ENCODE measurements around the gene CDH18.

The CDH18 gene

GRCh38 chr5:19616701-19617215, 371.2 kb downstream of the CDH18 start:
- in situ Hi-C loops (cut with MboI; ENCODE audit: low sequenced_read_pairs) = no loop called here

DNA sequence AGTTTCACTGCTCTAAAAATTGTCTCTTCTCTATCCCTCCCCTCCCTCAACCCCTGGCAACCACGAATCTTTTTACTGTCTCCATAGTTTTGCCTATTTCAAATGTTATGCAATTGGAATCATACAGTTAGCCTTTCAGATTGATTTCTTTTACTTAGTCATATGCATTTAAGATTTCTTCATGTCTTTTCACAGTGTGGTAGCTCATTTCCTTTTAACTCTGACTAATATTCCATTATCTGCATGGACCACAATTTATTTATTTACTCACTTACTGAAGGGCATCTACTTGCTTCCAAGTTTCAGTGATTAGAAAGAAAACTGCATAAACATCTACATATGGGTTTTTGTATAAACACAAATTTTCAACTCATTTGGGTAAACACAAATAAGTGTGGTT, 372.3 kb downstream of the CDH18 start:
- in situ Hi-C loops (cut with MboI; ENCODE audit: low sequenced_read_pairs) = no loop called here

DNA sequence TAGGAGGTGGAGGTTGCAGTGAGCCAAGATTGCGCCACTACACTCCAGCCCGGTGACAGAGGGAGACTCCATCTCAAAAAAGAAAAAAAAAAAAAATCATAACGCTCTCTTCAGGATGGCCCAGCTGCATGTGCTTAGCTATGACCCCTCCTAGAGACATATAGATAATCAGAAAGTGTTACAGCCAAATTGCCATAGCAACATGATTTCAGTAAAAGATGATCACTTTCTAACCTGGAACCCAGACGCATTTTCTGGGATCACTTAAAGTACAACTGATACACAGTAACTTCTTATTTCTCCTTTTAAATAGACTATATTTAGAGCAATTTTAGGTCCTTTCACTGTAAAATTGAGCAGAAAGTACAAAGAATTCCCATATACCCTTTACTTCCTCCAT, 372.9 kb downstream of the CDH18 start:
- in situ Hi-C loops (cut with MboI; ENCODE audit: low sequenced_read_pairs) = no loop called here

GRCh38 chr5:19608444-19609002, 379.5 kb downstream of the CDH18 start:
- in situ Hi-C loops (cut with MboI; ENCODE audit: low sequenced_read_pairs) = no loop called here

- in situ Hi-C loops (cut with MboI; ENCODE audit: low sequenced_read_pairs) = no loop called here
Observed at GRCh38 chr5:19605846-19606407, 382.1 kb downstream of the CDH18 start.

DNA sequence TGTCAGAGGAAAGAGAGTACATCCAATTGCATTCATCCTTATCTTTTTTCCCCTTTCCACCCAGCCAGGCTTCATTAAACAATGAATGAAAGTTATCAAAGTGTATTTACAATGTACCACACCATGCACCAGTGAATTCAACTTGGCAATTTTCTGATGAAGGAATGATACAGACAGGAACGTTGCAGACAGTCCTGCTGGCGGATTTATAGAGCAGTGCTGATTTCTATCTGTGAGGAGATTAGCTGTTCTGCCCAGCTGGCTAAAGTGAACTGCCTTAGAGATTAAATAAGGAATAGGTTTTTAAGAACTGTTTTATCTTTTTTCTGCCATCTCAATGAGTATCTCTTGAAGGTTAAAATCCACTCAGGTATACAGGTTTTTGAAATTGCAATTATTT, 403.9 kb downstream of the CDH18 start:
- in situ Hi-C loops (cut with MboI; ENCODE audit: low sequenced_read_pairs) = no loop called here

- in situ Hi-C loops (cut with MboI; ENCODE audit: low sequenced_read_pairs) = no loop called here
Observed at GRCh38 chr5:19577882-19578281, 410.1 kb downstream of the CDH18 start.

GRCh38 chr5:19568004-19568403, 420.0 kb downstream of the CDH18 start:
- in situ Hi-C loops (cut with MboI; ENCODE audit: low sequenced_read_pairs) = no loop called here

- in situ Hi-C loops (cut with MboI; ENCODE audit: low sequenced_read_pairs) = no loop called here
Observed at GRCh38 chr5:19565466-19565865, 422.5 kb downstream of the CDH18 start.

- in situ Hi-C loops (cut with MboI; ENCODE audit: low sequenced_read_pairs) = no loop called here
Observed at GRCh38 chr5:19564036-19564435, 424.0 kb downstream of the CDH18 start.

DNA sequence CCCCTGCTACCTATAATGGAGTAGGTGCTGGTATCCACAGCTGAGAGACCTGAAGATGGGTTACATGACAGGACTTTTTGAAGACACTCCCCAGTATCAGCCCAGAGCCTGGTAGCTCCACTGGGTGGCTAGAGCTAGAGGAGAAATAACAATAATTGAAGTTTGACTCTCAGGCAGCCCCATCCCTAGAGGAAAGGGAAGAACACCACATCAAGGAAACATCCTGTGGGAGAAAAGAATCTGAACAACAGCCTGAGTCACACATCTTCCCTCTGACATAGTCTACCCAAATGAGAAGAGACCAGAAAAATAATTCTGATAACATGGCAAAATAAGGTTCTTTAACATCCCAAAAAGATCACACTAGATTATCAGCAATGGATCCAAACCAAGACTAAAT, 432.1 kb downstream of the CDH18 start:
- in situ Hi-C loops (cut with MboI; ENCODE audit: low sequenced_read_pairs) = no loop called here

GRCh38 chr5:19555436-19555835, 432.6 kb downstream of the CDH18 start:
- in situ Hi-C loops (cut with MboI; ENCODE audit: low sequenced_read_pairs) = no loop called here

GRCh38 chr5:19554524-19554923, 433.5 kb downstream of the CDH18 start:
- in situ Hi-C loops (cut with MboI; ENCODE audit: low sequenced_read_pairs) = no loop called here

DNA sequence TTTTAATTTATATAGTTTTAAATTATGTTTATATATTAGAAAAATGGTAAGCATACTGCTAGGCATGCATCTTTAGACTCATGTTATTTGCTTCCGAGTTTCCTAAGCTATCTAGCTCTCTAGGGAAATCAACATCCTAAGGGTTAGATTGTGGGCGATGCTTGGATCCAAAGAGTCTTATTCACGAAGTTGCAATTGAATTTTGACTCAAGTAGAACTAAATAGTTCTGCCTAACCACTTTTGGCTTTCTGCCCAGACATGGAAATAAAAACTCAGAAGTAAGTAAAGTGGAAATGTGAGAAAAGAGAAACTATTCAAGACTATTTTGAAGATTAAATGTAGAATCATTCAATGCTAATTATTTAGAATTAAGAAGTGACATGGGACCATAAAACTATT, 440.4 kb downstream of the CDH18 start:
- in situ Hi-C loops (cut with MboI; ENCODE audit: low sequenced_read_pairs) = no loop called here

- in situ Hi-C loops (cut with MboI; ENCODE audit: low sequenced_read_pairs) = no loop called here
Observed at GRCh38 chr5:19546521-19546920, 441.5 kb downstream of the CDH18 start.

- in situ Hi-C loops (cut with MboI; ENCODE audit: low sequenced_read_pairs) = no loop called here
Observed at GRCh38 chr5:19538607-19539006, 449.4 kb downstream of the CDH18 start.

DNA sequence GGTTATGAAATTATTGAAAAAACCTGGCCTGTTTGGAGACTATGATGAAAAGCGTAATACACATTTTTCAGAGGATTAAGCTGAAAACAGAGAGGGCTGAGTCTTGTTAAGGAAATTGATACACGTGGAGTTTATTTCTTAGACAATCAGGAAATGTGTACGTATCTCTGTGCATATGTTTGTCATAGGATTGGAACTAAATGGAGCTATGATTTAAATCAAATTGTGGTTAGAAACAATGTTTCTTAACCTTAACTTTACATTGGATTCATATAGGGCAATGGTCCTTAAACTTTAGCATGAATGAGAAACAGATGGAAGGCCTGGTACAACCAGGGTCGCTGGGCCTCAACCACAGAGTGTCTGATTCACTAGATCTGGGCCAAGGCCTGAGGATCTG, 451.6 kb downstream of the CDH18 start:
- in situ Hi-C loops (cut with MboI; ENCODE audit: low sequenced_read_pairs) = no loop called here

GRCh38 chr5:19534751-19535150, 453.2 kb downstream of the CDH18 start:
- in situ Hi-C loops (cut with MboI; ENCODE audit: low sequenced_read_pairs) = no loop called here

GRCh38 chr5:19532936-19533335, 455.1 kb downstream of the CDH18 start:
- in situ Hi-C loops (cut with MboI; ENCODE audit: low sequenced_read_pairs) = no loop called here

- in situ Hi-C loops (cut with MboI; ENCODE audit: low sequenced_read_pairs) = no loop called here
Observed at GRCh38 chr5:19531374-19531952, 456.5 kb downstream of the CDH18 start.

GRCh38 chr5:19519448-19519847, 468.6 kb downstream of the CDH18 start:
- in situ Hi-C loops (cut with MboI; ENCODE audit: low sequenced_read_pairs) = no loop called here

DNA sequence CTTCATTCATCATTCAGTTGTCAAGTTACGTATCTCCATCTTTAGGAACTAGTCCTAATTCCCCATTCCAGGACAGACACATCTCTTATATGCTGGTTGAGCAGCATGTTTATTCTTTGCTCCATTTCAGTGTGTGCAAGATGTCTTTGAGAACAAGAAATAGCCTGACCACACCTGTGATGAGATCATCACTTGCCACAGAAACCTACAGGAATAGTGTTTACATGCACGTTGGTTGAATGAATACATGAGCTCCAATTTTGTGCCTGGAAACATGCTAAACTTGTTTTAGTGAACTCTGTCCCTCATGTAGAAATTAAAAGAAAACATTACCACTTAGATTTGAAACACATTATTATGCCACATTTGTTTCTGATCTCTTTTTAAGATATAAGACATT, 489.1 kb downstream of the CDH18 start:
- in situ Hi-C loops (cut with MboI; ENCODE audit: low sequenced_read_pairs) = no loop called here

Data from HL-60/S4 (cell line).